Heart right ventricle (tissue), 16 donors: ENCODE measurements around the gene SLIT3. TPM values are rescaled to one million over a fixed set of nuclear protein-coding genes. Genes with fewer than 3 reads are reported as not detected.
A peak's percentile ranks its signal among the peaks of the same experiment; 100 is the strongest.

Source experiments
- ATAC-seq, 8 donors: fragments of 200-7000 bp; cut with Tn5 transposase; one replicate each; pipeline ENCODE4 v1.9.1; 2020; ENCODE audit warnings: mild to moderate bottlenecking in 8 of 8, moderate library complexity in 8 of 8, moderate number of reproducible peaks in 1 of 8
- DNase-seq, 2 donors: peaks; one replicate each; pipeline ENCODE4 v3.0.0-alpha.2; 2020
- H3K27ac ChIP-seq, 10 donors: fragments of 200-600 bp; sonication (generic) in 2 of 10; one replicate each; pipeline versions ENCODE4 v1.5.0 to v1.8.0; 2020 to 2022; ENCODE audit warnings: mild to moderate bottlenecking in 3 of 10
- H3K27me3 ChIP-seq, 7 donors: fragments of 200-600 bp; one replicate each; pipeline ENCODE4 v1.8.0; 2021 to 2022; ENCODE audit warnings: mild to moderate bottlenecking in 2 of 7
- H3K36me3 ChIP-seq, 9 donors: fragments of 200-600 bp; sonication (generic) in 1 of 9; one replicate each; pipeline versions ENCODE4 v1.5.0 to v1.8.0; 2020 to 2022; ENCODE audit warnings: mild to moderate bottlenecking in 2 of 9
- H3K4me1 ChIP-seq, 9 donors: fragments of 200-600 bp; sonication (generic) in 1 of 9; one replicate each; pipeline versions ENCODE4 v1.5.0 to v1.8.0; 2020 to 2022; ENCODE audit warnings: mild to moderate bottlenecking in 4 of 9
- H3K4me3 ChIP-seq, 10 donors: fragments of 200-600 bp; sonication (generic) in 2 of 10; one replicate each; pipeline versions ENCODE4 v1.5.0 to v1.8.0; 2020 to 2022; ENCODE audit warnings: mild to moderate bottlenecking in 7 of 10, moderate library complexity in 2 of 10
- H3K9me3 ChIP-seq, 11 donors: fragments of 200-600 bp in 10 of 11; sonication (generic) in 2 of 11; one replicate each; pipeline versions ENCODE4 v1.5.0 to v1.8.0; 2013 to 2022; ENCODE audit warnings: mild to moderate bottlenecking in 2 of 11, control low read depth in 1 of 11, moderate library complexity in 1 of 11
- CTCF ChIP-seq, 9 donors: fragments of 200-600 bp; sonication (generic) in 2 of 9; IDR thresholded peaks; one replicate each; pipeline versions ENCODE4 v1.5.0 to v1.8.0; 2021 to 2022; ENCODE audit warnings: antibody characterized with exemption in 9 of 9, mild to moderate bottlenecking in 5 of 9, moderate library complexity in 1 of 9
- WGBS, 2 donors: extraction: QIAGEN DNeasy Blood & Tissue Kit; methylation state at CpG; one replicate each; pipeline ENCODE4 v1.1.7; 2013; ENCODE audit warnings: inconsistent platforms in 1 of 2; 5-methylcytosine and 5-hydroxymethylcytosine counted together
- intact Hi-C, 10 donors: fragments of 100-400 bp; cut with DNase I; formaldehyde crosslinking; loops; one replicate each; pipeline versions ENCODE4 v1.11.1 to v1.14.2; 2022
- polyA plus RNA-seq, 2 donors: library from polyadenylated mRNA; stranded (reverse); fragments of 200-250 nt; gene quantifications; one replicate each; pipeline ENCODE4 v1.2.3, GENCODE V29; 2013
- total RNA-seq, 10 donors: library from RNA; stranded (reverse); fragmentation: NEBNext Ultra II Directional in 3 of 10; extraction: Animal tissue kit (Norgen Biotek cat#: 25700) in 3 of 10; gene quantifications; one replicate each; pipeline versions ENCODE4 v1.2.1 to v1.2.4, GENCODE V29; 2021 to 2023
- donor health status: Arrhythmogenic right ventricular cardiomyopathy.
- donor health status: ischemic (EF 13 %, LVEDD 7.1; RV severe dilation, severe dysfunction).
- donor health status: healthy with polysubstance abuse.
- donor health status: DM: no; HTN: yes; CAD: no.
- donor health status: DM: no; HTN: no; CAD: no.
- donor health status: ischemic (EF 25% LVEDD 6.9; RV normal size, moderate dysfunction).
- donor health status: ischemic (EF 25% LVEDD 5.7; RV mildly dilated, moderate dysfunction).
- donor health status: healthy.
- donor health status: DM: yes; HTN: yes; CAD: no.
- donor health status: Ischemic cardiomyopathy.
- donor health status: ischemic (EF 35%, LVEDD 5.7; RV mildly dilated, moderate dysfunction).
- donor health status: nonischemic (EF 11% LVEDD 7.7; RV severe dilation, severe dysfunction).
- donor health status: DM: yes; HTN: yes; CAD: no.
- donor health status: PGD.
- donor health status: ischemic (EF 29% LVEDD 5.4; RV normal size, mild dysfunction).
- donor health status: nonischemic (EF 23%, LVEDD 6.1; RV moderate dilation, normal function).

SLIT3 gene
- total and polyA plus RNA-seq, 12 donors: 2.0 to 29.2 (median 12.1) TPM

- Histone ChIP-seq H3K27ac (no peak overlapping the region), H3K4me3 (no peak overlapping the region), H3K36me3 (no peaks in the 10 kb centered on the region), H3K27me3 (no peaks in the 10 kb centered on the region), H3K4me1 (peaks cover 0 to 18% (median 8%) of the 10 kb centered on the region in 9 donors), H3K9me3 (no peaks in the 10 kb centered on the region)
- intact Hi-C loops: no loop called here
- no peak for TF ChIP-seq CTCF (IDR thresholded peaks at IDR 0.05)
- ATAC-seq (no peak), DNase-seq (no peak)
- 70 to 78% methylated on average over 1 of the region's 1 CpG for WGBS, 2 donors
Observed at GRCh38 chr5:169132302-169132660, 168.7 kb downstream of the SLIT3 start.

DNA sequence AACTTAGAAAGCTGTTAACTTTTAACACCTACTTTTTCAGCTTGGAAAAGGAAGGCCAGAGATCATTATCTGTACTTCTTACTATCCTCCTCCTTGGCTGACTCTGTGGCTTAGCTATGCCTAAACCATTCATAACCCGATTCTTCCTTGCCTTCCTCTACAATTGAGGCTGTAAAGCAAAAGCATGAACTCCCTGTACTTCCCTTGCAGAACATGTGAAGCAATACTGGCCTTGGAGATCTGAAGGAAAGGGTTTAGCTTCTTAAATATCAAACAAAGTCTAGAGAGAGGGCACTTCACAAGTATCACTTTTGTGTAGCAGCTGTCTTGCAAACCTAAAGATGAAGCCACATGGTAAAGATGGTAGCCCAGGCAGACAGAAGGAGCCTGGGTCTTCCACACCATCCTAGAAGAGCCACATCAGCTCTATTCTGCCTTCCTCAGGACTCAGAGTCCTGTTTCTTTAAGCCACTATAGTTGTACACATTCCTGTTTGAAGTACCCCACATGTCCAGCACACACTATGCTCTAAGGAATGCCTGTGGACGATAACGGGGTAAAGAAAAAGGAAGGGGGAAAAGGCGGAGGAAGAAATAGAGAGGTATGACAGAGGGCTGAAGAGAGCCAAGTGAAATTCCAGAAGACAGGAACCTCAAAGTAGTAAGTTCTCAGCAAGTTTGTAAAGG is 169.2 kb downstream of the SLIT3 start:
- no peak for DNase-seq
- Histone ChIP-seq H3K9me3 (no peaks in the 10 kb centered on the region), H3K4me3 (no peak overlapping the region), H3K4me1 (peaks cover 0 to 18% (median 8%) of the 10 kb centered on the region in 9 donors), H3K27me3 (no peaks in the 10 kb centered on the region), H3K36me3 (no peaks in the 10 kb centered on the region), H3K27ac (no peak overlapping the region)
- intact Hi-C loops: no loop called here
- no peak for TF ChIP-seq CTCF (IDR thresholded peaks at IDR 0.05)
- no peak for ATAC-seq
- WGBS, 2 donors: 28 to 31% methylated on average over 4 of the region's 4 CpGs

- Histone ChIP-seq H3K27me3 (no peaks in the 10 kb centered on the region), H3K4me1 (peaks cover 0 to 18% (median 8%) of the 10 kb centered on the region in 9 donors), H3K36me3 (no peaks in the 10 kb centered on the region), H3K9me3 (peaks cover 0 to 5% (median 0%) of the 10 kb centered on the region in 11 donors), H3K4me3 (no peak overlapping the region), H3K27ac (no peak overlapping the region)
- TF ChIP-seq CTCF (IDR thresholded peaks at IDR 0.05): no peak
- intact Hi-C loops: loop anchor here in 3 of 10 donors (10.0 kb wide), 2 partner anchors 166 to 176 kb away; partner anchors contain the start of gene SLIT3 (in 2 of the 3)
- peak in 1 of 2 donors; percentile 23 for DNase-seq
- WGBS, 2 donors: 53 to 70% methylated on average over 9 of the region's 9 CpGs
- ATAC-seq: peak in 6 of 8 donors; percentile 58 to 86 (median 78)
Observed at GRCh38 chr5:169128679-169129078, 172.3 kb downstream of the SLIT3 start.

DNA sequence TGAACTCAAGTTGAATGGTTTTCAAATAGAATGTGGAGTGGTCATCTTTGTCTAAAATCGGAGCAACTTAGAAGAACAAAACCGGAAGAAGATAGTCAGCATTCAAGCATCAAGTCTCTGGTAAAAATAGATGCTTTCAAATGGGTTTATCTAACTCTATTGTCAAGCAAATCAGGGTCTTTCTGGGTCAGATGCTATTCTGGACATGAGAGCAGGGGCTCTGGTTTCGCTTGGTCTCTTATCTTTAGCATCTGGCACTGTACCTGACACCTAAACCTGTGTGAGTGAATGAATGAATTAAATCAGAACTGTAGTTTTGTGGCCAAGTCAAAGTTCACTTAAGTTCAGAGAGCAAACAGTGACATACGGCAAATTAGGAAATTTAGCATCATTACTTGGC is 173.5 kb downstream of the SLIT3 start:
- Histone ChIP-seq H3K36me3 (no peaks in the 10 kb centered on the region), H3K27me3 (no peaks in the 10 kb centered on the region), H3K4me1 (peaks cover 0 to 17% (median 8%) of the 10 kb centered on the region in 9 donors), H3K9me3 (peaks cover 0 to 8% (median 0%) of the 10 kb centered on the region in 11 donors), H3K27ac (no peak overlapping the region), H3K4me3 (no peak overlapping the region)
- ATAC-seq (no peak), DNase-seq (no peak)
- 42 to 65% methylated on average over 4 of the region's 4 CpGs for WGBS, 2 donors
- no peak for TF ChIP-seq CTCF (IDR thresholded peaks at IDR 0.05)
- intact Hi-C loops: loop anchor here in 3 of 10 donors (10.0 kb wide), 2 partner anchors 167 to 177 kb away; partner anchors contain the start of gene SLIT3 (in 2 of the 3)
